SJSA1 (cell line): Measurements from ENCODE around the gene HS3ST5. TPM values are rescaled to one million over a fixed set of nuclear protein-coding genes. Genes with fewer than 3 reads are reported as not detected.
A peak's percentile ranks its signal among the peaks of the same experiment; 100 is the strongest.
"Not testable (repeated sequence)": the region's sequence is repeated elsewhere in the genome, so short reads cannot be mapped to it uniquely, and the experiment has no call there.

Experiments used
- DNase-seq, 2 experiments: peaks; one replicate each; pipeline ENCODE4 v3.0.0-alpha.2; 2015 to 2020; ENCODE audit warnings: low spot score in 2 of 2, low read depth in 1 of 2
- H3K27ac ChIP-seq: fragments of 250-450 bp; sonication (Bioruptor Pico); 2 replicates; pipeline ENCODE4 v1.5.1; 2020; ENCODE audit warnings: mild to moderate bottlenecking, moderate library complexity
- H3K27me3 ChIP-seq: fragments of 250-450 bp; sonication (Bioruptor Pico); replicated peaks from 2 replicates; pipeline ENCODE4 v1.5.1; 2020; ENCODE audit warnings: mild to moderate bottlenecking, moderate library complexity
- H3K36me3 ChIP-seq: fragments of 250-450 bp; sonication (Bioruptor Pico); 2 replicates; pipeline ENCODE4 v1.5.1; 2020; ENCODE audit warnings: mild to moderate bottlenecking
- H3K4me1 ChIP-seq: fragments of 250-450 bp; sonication (Bioruptor Pico); replicated peaks from 2 replicates; pipeline ENCODE4 v1.6.1; 2021; ENCODE audit warnings: mild to moderate bottlenecking
- H3K4me3 ChIP-seq: fragments of 250-450 bp; sonication (Bioruptor Pico); 2 replicates; pipeline ENCODE4 v1.5.1; 2020; ENCODE audit warnings: mild to moderate bottlenecking
- H3K9me3 ChIP-seq: fragments of 250-450 bp; sonication (Bioruptor Pico); replicated peaks from 2 replicates; pipeline ENCODE4 v1.5.1; 2020; ENCODE audit warnings: mild to moderate bottlenecking
- total RNA-seq: library from RNA; depleted of rRNA; stranded (reverse); fragments of >200 nt; shearing (Covaris generic); gene quantifications from 2 replicates; pipeline ENCODE4 v1.2.3, GENCODE V29; 2014

The HS3ST5 gene
- total RNA-seq, 1 experiment from 2014 or later = 2.9 TPM

DNA sequence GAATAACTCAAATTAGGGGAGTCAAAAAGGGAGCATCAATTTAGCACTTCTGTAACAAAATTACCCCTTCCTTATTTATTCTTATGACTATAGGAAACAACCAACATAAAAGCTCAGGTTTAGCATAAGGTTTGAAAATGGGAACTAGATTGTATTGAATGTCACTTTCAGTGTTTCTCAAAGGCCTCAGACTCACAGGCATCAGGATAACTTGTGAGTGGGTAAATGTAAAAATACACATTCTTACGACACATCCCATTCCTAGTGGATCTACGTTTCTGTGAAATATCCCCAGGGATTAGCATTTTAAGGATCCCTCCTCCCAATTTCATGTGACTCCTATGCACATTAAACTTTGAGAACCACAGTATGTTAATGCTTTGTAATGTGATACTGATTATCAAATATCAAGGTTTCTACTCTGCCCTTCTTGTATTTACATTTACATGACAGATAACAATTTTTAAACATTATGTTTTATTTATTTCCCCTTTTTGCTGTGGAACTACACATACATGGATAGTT is 114.8 kb downstream of the HS3ST5 start:
- Histone ChIP-seq H3K9me3 (no peaks in the 10 kb centered on the region), H3K27ac (no peak overlapping the region), H3K4me1 (no peaks in the 10 kb centered on the region), H3K4me3 (no peak overlapping the region), H3K36me3 (peaks cover 3% of the 10 kb centered on the region; the same call in 1 of the 2 replicates), H3K27me3 (no peaks in the 10 kb centered on the region)
- DNase-seq = no peak

DNA sequence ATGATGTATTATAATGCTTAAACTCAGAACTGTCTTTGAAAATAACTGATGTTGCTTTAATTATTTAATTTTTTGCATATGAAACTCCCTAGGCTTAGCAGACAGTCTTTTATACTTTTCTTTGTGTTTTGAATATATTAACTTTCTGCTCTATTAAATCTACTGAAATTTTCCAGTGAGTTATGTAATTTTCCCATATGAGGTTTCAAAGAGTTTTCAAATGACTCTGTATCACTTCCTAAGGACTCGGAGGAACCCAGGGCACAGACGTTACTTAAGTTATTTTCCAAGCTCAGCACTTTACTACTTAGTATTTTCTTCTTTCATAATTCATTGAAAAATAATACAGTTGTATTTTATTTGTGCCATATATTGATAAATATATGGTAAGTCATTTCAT is 122.6 kb downstream of the HS3ST5 start:
- Histone ChIP-seq H3K36me3 (no peaks in the 10 kb centered on the region), H3K27ac (no peak overlapping the region), H3K27me3 (no peaks in the 10 kb centered on the region), H3K9me3 (no peaks in the 10 kb centered on the region), H3K4me3 (no peak overlapping the region), H3K4me1 (no peaks in the 10 kb centered on the region)
- no peak for DNase-seq

- H3K4me1 ChIP-seq = no peaks in the 10 kb centered on the region
- no peaks in the 10 kb centered on the region for H3K9me3 ChIP-seq
- no peaks in the 10 kb centered on the region for H3K36me3 ChIP-seq
- H3K27me3 ChIP-seq = no peaks in the 10 kb centered on the region
- no peak for DNase-seq
- H3K4me3 ChIP-seq = no peak overlapping the region
- H3K27ac ChIP-seq = no peak overlapping the region
Observed at GRCh38 chr6:114218437-114219340, 124.1 kb downstream of the HS3ST5 start.

GRCh38 chr6:114217996-114218395 is 124.8 kb downstream of the HS3ST5 start:
- not testable (repeated sequence) for H3K27ac ChIP-seq, DNase-seq, H3K27me3 ChIP-seq, H3K4me1 ChIP-seq, H3K36me3 ChIP-seq, H3K4me3 ChIP-seq, H3K9me3 ChIP-seq

DNA sequence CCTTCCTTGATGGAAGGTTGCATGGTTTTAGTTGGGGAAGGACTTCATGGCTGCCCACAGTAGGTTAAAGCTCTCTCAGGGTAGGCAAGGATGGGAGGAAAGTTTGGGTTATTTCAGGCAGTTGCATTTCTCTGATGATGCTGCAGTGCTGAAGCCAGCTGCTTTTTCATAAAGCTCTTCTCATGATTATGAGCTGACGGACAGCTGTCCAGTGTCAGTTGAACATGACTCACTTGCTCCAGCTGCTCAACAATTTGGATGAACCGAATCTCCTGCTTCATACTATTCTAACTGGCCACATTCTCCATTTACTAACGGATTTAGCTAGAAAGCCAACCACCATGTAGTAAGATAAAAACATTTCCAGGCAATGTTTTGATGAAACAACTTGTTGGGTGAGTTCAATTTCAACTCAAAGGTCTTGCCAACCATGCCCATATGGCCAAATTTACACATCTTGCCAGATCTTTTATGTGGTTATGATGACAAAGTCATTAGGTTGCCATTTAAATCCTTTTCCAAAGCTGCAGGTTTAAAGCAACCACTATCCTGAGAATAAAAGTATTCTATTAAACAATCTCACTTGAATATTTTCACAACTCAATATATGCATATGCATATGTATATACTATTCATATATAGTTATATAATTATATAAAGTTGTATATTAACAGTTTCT is 125.9 kb downstream of the HS3ST5 start:
- no peak for DNase-seq
- Histone ChIP-seq H3K4me3 (no peak overlapping the region), H3K27ac (no peak overlapping the region), H3K4me1 (no peaks in the 10 kb centered on the region), H3K27me3 (no peaks in the 10 kb centered on the region), H3K36me3 (no peaks in the 10 kb centered on the region), H3K9me3 (no peaks in the 10 kb centered on the region)

- H3K9me3 ChIP-seq = no peaks in the 10 kb centered on the region
- no peaks in the 10 kb centered on the region for H3K36me3 ChIP-seq
- no peaks in the 10 kb centered on the region for H3K4me1 ChIP-seq
- H3K27me3 ChIP-seq = no peaks in the 10 kb centered on the region
- no peak overlapping the region for H3K4me3 ChIP-seq
- H3K27ac ChIP-seq = no peak overlapping the region
- DNase-seq = no peak
Observed at GRCh38 chr6:114210467-114210866, 132.4 kb downstream of the HS3ST5 start.

GRCh38 chr6:114203460-114203859 is 139.4 kb downstream of the HS3ST5 start:
- Histone ChIP-seq H3K36me3 (no peaks in the 10 kb centered on the region), H3K27me3 (no peaks in the 10 kb centered on the region), H3K4me3 (no peak overlapping the region), H3K9me3 (no peaks in the 10 kb centered on the region), H3K4me1 (no peaks in the 10 kb centered on the region), H3K27ac (no peak overlapping the region)
- no peak for DNase-seq

DNA sequence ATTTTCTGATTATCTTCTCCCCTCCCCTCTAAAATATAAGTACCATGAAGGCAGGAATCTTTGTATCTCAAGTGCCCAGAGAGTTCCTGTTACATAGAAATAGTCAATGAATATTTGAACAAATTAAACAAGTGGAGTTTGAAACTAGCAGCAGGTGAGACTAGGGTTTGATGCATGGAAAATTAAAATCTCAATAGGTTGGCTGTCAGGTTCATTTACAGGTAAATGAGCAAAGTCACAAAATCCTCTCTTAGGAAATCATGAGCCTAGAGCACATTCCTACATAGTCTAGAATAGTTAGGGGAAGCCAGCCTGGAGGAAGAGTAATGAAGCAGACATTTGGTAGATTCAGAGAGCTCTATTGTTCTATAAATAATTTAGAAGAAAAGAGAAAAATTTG is 140.4 kb downstream of the HS3ST5 start:
- no peaks in the 10 kb centered on the region for H3K36me3 ChIP-seq
- H3K9me3 ChIP-seq = no peaks in the 10 kb centered on the region
- no peaks in the 10 kb centered on the region for H3K27me3 ChIP-seq
- no peak for DNase-seq
- H3K27ac ChIP-seq = no peak overlapping the region
- no peak overlapping the region for H3K4me3 ChIP-seq
- H3K4me1 ChIP-seq = no peaks in the 10 kb centered on the region

DNA sequence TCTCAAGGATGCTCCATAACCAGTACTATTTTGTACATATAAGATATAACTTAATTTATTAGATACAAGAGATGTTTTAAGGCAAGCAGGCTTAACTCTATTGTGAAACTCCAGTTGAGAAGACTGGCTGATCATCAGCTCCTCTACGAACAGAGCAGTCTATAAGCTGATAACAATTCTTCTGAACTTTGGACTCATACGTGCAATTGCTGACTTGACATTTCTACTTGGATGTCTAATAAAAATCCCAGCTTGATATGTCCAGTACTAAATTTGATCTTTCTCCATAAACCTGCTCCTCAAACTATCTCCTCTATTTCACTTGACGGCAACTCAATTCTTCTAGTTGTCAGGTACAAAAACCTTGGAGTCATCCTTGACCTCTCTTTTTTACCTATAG is 141.9 kb downstream of the HS3ST5 start:
- no peak overlapping the region for H3K27ac ChIP-seq
- H3K9me3 ChIP-seq = no peaks in the 10 kb centered on the region
- no peak for DNase-seq
- H3K4me3 ChIP-seq = no peak overlapping the region
- H3K4me1 ChIP-seq = peaks cover 6% of the 10 kb centered on the region
- no peaks in the 10 kb centered on the region for H3K27me3 ChIP-seq
- no peaks in the 10 kb centered on the region for H3K36me3 ChIP-seq

DNA sequence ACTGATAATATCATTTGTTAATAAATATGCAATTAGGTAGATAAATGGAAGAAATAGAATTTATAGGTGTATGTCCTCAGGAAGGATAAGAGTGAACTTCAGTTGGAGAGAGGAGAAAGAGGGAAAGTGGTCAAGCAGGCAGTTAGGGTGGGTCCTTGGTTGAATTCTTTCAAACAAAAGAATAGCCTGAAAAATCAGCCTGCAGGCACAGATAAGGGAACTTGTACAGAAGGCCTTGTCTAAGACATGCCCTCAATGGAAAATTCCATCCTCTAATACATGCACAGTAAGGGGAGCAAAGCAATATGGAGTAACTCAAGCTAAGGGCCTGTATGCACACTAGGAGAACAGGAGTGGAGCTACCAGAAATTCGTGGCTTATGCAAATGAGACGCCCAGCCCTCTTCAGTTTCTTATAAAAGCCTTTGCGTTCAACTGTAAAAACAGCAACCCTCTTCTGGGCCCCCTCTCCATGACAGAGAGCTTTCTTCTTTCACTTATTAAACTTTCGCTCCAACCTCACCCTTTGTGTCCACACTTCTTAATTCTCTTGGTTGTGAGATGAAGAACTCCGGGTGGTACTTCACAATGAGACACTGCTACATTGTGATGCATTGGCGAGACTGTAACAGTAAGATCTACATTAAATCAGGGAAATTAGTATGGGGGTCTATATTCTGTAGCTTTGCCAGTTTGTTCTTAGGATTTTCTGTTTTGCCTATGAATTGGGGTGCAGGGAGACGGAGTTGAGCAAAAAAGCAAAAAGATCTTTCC is 147.0 kb downstream of the HS3ST5 start:
- Histone ChIP-seq H3K27me3 (no peaks in the 10 kb centered on the region), H3K9me3 (no peaks in the 10 kb centered on the region), H3K4me3 (no peak overlapping the region), H3K36me3 (no peaks in the 10 kb centered on the region), H3K4me1 (peaks cover 27% of the 10 kb centered on the region), H3K27ac (peak overlapping the region; percentile 39)
- no peak for DNase-seq

DNA sequence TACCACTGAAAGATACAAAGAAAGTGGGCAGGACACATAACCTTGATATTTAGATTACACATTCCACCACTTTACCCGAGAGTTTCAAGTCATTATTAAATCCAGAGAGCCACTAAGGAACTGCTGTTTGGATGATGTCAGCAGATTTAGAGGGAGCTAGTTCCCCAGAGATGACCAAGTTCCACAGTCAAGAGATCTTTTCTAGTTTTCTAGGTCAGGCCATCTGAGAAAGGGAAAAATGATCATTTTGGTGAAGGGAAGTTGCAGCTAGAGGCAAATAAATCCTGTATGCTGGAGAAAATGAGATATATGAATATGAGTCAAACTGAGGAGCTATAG is 147.8 kb downstream of the HS3ST5 start:
- no peak for DNase-seq
- H3K4me3 ChIP-seq = no peak overlapping the region
- peak overlapping the region; percentile 39 for H3K27ac ChIP-seq

GRCh38 chr6:114194362-114195026 is 148.3 kb downstream of the HS3ST5 start:
- Histone ChIP-seq H3K27ac (peak overlapping the region; percentile 39), H3K27me3 (no peaks in the 10 kb centered on the region), H3K9me3 (no peaks in the 10 kb centered on the region), H3K36me3 (no peaks in the 10 kb centered on the region), H3K4me3 (no peak overlapping the region), H3K4me1 (peaks cover 27% of the 10 kb centered on the region)
- peak in 1 of 2 experiments; percentile 53 for DNase-seq

More for the DNA sequence above, 147.8 kb downstream of the HS3ST5 start:
- Histone ChIP-seq H3K9me3 (no peaks in the 10 kb centered on the region), H3K4me1 (peaks cover 27% of the 10 kb centered on the region), H3K36me3 (no peaks in the 10 kb centered on the region), H3K27me3 (no peaks in the 10 kb centered on the region)

DNA sequence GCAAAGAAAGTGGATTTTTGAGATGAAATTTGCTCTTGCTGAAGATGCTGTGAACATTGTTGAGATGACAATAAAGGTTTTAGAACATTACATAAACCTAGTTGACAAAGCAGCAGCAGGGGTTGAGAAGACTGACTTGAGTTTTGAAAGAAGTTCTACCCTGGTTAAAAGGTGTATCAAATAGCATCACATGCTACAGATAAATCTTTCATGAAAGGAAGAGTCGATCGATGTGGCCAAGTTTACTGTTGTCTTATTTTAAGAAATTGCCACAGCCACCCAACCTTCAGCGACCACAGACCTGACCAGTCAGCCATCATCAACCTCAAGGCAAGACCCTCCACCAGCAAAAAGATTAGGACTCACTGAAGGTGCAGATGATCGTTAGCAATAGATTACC is 155.3 kb downstream of the HS3ST5 start:
- Histone ChIP-seq H3K4me3 (no peak overlapping the region), H3K27me3 (no peaks in the 10 kb centered on the region), H3K4me1 (no peaks in the 10 kb centered on the region), H3K27ac (no peak overlapping the region), H3K9me3 (no peaks in the 10 kb centered on the region), H3K36me3 (no peaks in the 10 kb centered on the region)
- no peak for DNase-seq
